CD14-positive monocyte (primary cell): ENCODE results near the gene PCP4. TPM values are rescaled to one million over a fixed set of nuclear protein-coding genes. Genes with fewer than 3 reads are reported as not detected.

Experiments
- DNase-seq, 3 donors: peaks; one replicate each; pipeline ENCODE4 v3.0.0-alpha.2; 2011 to 2022
- H2AFZ ChIP-seq: 2 replicates; pipeline ENCODE4 v1.6.0; 2012; ENCODE audit warnings: mild to moderate bottlenecking, low read depth, low read length, inconsistent platforms; ENCODE audit not compliant: insufficient read depth, poor library complexity, severe bottlenecking
- H3K27ac ChIP-seq, 2 donors: 1 replicate in 1 of 2; 2 replicates in 1 of 2; pipeline ENCODE4 v1.5.1; 2012 to 2013; ENCODE audit warnings: low read length in 2 of 2, control low read depth in 1 of 2, inconsistent platforms in 1 of 2, low read depth in 1 of 2, mild to moderate bottlenecking in 1 of 2
- H3K27me3 ChIP-seq, 2 donors: one replicate each; pipeline versions ENCODE4 v1.6.0 to v1.6.1; 2011 to 2013; ENCODE audit warnings: low read length in 2 of 2; ENCODE audit not compliant: control insufficient read depth in 2 of 2, insufficient read depth in 2 of 2
- H3K36me3 ChIP-seq, 2 donors: replicated peaks in 1 of 2; 1 replicate in 1 of 2; 2 replicates in 1 of 2; pipeline versions ENCODE4 v1.5.1 to v1.6.1; 2012 to 2013; ENCODE audit warnings: low read length in 2 of 2, control low read depth in 1 of 2, inconsistent platforms in 1 of 2, mild to moderate bottlenecking in 1 of 2; ENCODE audit not compliant: insufficient read depth in 2 of 2, control insufficient read depth in 1 of 2
- H3K4me1 ChIP-seq, 2 donors: 1 replicate in 1 of 2; 2 replicates in 1 of 2; pipeline versions ENCODE4 v1.5.1 to v1.6.1; 2012 to 2013; ENCODE audit warnings: low read length in 2 of 2, control low read depth in 1 of 2, inconsistent platforms in 1 of 2, mild to moderate bottlenecking in 1 of 2, moderate library complexity in 1 of 2; ENCODE audit not compliant: insufficient read depth in 2 of 2, control insufficient read depth in 1 of 2
- H3K4me2 ChIP-seq: replicated peaks from 2 replicates; pipeline ENCODE3; 2012; ENCODE audit warnings: low read length, moderate library complexity, mild to moderate bottlenecking; ENCODE audit not compliant: poor library complexity, severe bottlenecking; ENCODE audit errors: extremely low read depth
- H3K4me3 ChIP-seq, 3 experiments: fragments of 200-600 bp in 1 of 3; sonication (generic) in 1 of 3; replicated peaks in 1 of 3; 1 replicate in 2 of 3; 2 replicates in 1 of 3; pipeline ENCODE4 v1.5.1; 2011 to 2013; ENCODE audit warnings: low read length in 3 of 3, mild to moderate bottlenecking in 3 of 3, control low read depth in 2 of 3, low read depth in 2 of 3, inconsistent platforms in 1 of 3, moderate library complexity in 1 of 3
- H3K79me2 ChIP-seq: 2 replicates; pipeline ENCODE4 v1.6.0; 2012; ENCODE audit warnings: mild to moderate bottlenecking, control low read depth, inconsistent platforms, low read length, moderate library complexity; ENCODE audit not compliant: insufficient read depth
- H3K9ac ChIP-seq: 2 replicates; pipeline ENCODE4 v1.6.0; 2017; ENCODE audit warnings: low read length, mild to moderate bottlenecking; ENCODE audit not compliant: insufficient read depth, poor library complexity, severe bottlenecking
- H3K9me3 ChIP-seq, 2 donors: replicated peaks in 1 of 2; 1 replicate in 1 of 2; 2 replicates in 1 of 2; pipeline versions ENCODE4 v1.5.1 to v1.6.1; 2012 to 2013; ENCODE audit warnings: low read length in 2 of 2, control low read depth in 1 of 2; ENCODE audit not compliant: control insufficient read depth in 1 of 2, insufficient read depth in 1 of 2
- H4K20me1 ChIP-seq: 2 replicates; pipeline ENCODE4 v1.6.0; 2012; ENCODE audit warnings: mild to moderate bottlenecking, low read length, control low read depth, moderate library complexity; ENCODE audit not compliant: insufficient read depth
- H3K27ac Mint-ChIP-seq, 7 donors: one replicate each; pipeline ENCODE4 v1.8.0; 2020; ENCODE audit warnings: mild to moderate bottlenecking in 7 of 7, mixed read lengths in 7 of 7, moderate library complexity in 6 of 7, inconsistent platforms in 2 of 7
- H3K27me3 Mint-ChIP-seq, 3 donors: one replicate each; pipeline ENCODE4 v1.8.0; 2021 to 2022; ENCODE audit warnings: low read depth in 3 of 3, mild to moderate bottlenecking in 3 of 3, mixed read lengths in 3 of 3, moderate library complexity in 3 of 3, inconsistent platforms in 1 of 3
- H3K36me3 Mint-ChIP-seq, 2 donors: one replicate each; pipeline ENCODE4 v1.8.0; 2020; ENCODE audit warnings: mixed read lengths in 2 of 2, inconsistent platforms in 1 of 2, mild to moderate bottlenecking in 1 of 2
- H3K4me1 Mint-ChIP-seq: one replicate; pipeline ENCODE4 v1.8.0; 2020; ENCODE audit warnings: mild to moderate bottlenecking, mixed read lengths
- H3K4me3 Mint-ChIP-seq, 2 donors: one replicate each; pipeline ENCODE4 v1.8.0; 2020; ENCODE audit warnings: mild to moderate bottlenecking in 2 of 2, mixed read lengths in 2 of 2, moderate library complexity in 1 of 2
- H3K9me3 Mint-ChIP-seq, 7 donors: one replicate each; pipeline ENCODE4 v1.8.0; 2020 to 2022; ENCODE audit warnings: mixed read lengths in 7 of 7, mild to moderate bottlenecking in 6 of 7, moderate library complexity in 6 of 7, inconsistent platforms in 2 of 7
- CTCF ChIP-seq: fragments of 200-600 bp; IDR thresholded peaks from one replicate; pipeline ENCODE4 v1.8.0; 2022; ENCODE audit warnings: antibody characterized with exemption, mild to moderate bottlenecking
- WGBS: methylation state at CpG from one replicate; pipeline ENCODE4 v1.1.5; 2013; ENCODE audit warnings: missing lambda C conversion rate; ENCODE audit not compliant: insufficient coverage; 5-methylcytosine and 5-hydroxymethylcytosine counted together
- intact Hi-C, 2 donors: fragments of 100-400 bp; cut with micrococcal nuclease; formaldehyde crosslinking; loops; one replicate each; pipeline versions ENCODE4 v1.15.0 to v1.15.1; 2023
- polyA plus RNA-seq, 3 donors: library from polyadenylated mRNA; depleted of rRNA in 1 of 3; unstranded in 2 of 3; stranded (reverse) in 1 of 3; fragments of 300-500 nt in 2 of 3; fragments of >200 nt in 1 of 3; fragmentation: Illumina TruSeq in 2 of 3; gene quantifications; 1 replicate in 2 of 3; 2 replicates in 1 of 3; pipeline ENCODE4 v1.2.3, GENCODE V29; 2012 to 2021

Gene PCP4
- polyA plus RNA-seq, 3 donors: not detected

DNA sequence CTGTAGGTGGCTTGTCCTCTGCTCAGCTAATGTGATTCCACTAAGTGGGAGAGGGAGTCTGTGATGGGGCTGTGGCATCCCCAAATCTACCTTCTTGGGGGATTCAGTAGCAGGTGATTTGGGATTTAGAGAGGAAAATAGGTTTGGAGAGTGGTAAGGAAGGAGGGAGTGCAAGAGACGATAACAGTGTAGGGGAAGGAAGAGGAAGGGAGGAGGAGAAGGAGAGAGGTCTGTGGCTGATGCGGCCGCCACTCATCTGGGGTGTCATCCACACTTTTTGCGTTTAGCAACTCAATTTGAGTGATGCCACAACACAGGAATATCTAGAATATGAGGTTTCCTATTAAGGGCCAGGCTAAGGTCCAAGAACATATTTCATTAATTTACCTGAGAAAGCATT lies 23.8 kb upstream of the PCP4 start:
- Histone ChIP-seq H4K20me1 (no peaks in the 10 kb centered on the region), H3K27me3 (no peaks in the 10 kb centered on the region), H3K4me3 (no peak overlapping the region), H3K27ac (no peak overlapping the region), H3K9me3 (no peaks in the 10 kb centered on the region), H3K36me3 (no peaks in the 10 kb centered on the region), H3K4me1 (no peaks in the 10 kb centered on the region), H3K9ac (no peak overlapping the region), H3K79me2 (no peaks in the 10 kb centered on the region), H3K4me2 (no peak overlapping the region), H2AFZ (no peak overlapping the region)
- WGBS: 75% methylated on average over 4 of the region's 4 CpGs
- Mint-ChIP-seq H3K9me3 (peaks cover 0 to 8% (median 3%) of the 10 kb centered on the region in 7 donors), H3K27me3 (peaks cover 2 to 3% (median 2%) of the 10 kb centered on the region in 3 donors), H3K27ac (no peak overlapping the region), H3K4me1 (no peaks in the 10 kb centered on the region), H3K4me3 (no peak overlapping the region), H3K36me3 (no peaks in the 10 kb centered on the region)
- no peak for DNase-seq
- intact Hi-C loops: no loop called here
- TF ChIP-seq CTCF: no peak

DNA sequence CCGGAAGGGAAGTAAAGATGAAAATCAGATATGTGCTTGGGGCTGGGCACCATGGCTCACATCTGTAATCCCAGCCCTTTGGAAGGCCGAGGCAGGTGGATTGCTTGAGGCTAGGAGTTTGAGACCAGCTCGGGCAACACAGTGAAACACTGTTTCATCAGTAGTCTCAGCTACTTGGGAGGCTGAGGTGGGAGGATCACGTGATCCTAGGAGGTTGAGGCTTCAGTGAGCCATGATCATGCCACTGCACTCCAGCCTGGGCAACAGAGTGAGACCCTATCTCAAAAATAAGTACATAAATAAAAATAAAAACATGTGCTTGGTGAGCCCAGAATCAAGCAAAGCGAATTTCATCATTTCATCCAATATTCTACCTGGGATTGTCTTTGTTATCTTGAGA lies 23.3 kb upstream of the PCP4 start:
- H3K4me1 Mint-ChIP-seq: no peaks in the 10 kb centered on the region
- WGBS: 90% methylated on average over 3 of the region's 5 CpGs

More for the DNA sequence above, 23.3 kb upstream of the PCP4 start:
- no peak overlapping the region for H3K27ac Mint-ChIP-seq
- intact Hi-C loops: no loop called here
- H3K27me3 ChIP-seq: no peaks in the 10 kb centered on the region
- DNase-seq: no peak
- no peak overlapping the region for H3K4me2 ChIP-seq
- no peaks in the 10 kb centered on the region for H3K79me2 ChIP-seq
- H3K4me3 Mint-ChIP-seq: no peak overlapping the region
- H4K20me1 ChIP-seq: no peaks in the 10 kb centered on the region
- peaks cover 2 to 3% (median 2%) of the 10 kb centered on the region in 3 donors for H3K27me3 Mint-ChIP-seq
- peaks cover 0 to 8% (median 3%) of the 10 kb centered on the region in 7 donors for H3K9me3 Mint-ChIP-seq
- no peak overlapping the region for H3K9ac ChIP-seq
- H3K36me3 Mint-ChIP-seq: no peaks in the 10 kb centered on the region
- H3K36me3 ChIP-seq: no peaks in the 10 kb centered on the region
- H3K27ac ChIP-seq: no peak overlapping the region
- H3K4me1 ChIP-seq: no peaks in the 10 kb centered on the region
- TF ChIP-seq CTCF: no peak
- H2AFZ ChIP-seq: no peak overlapping the region
- no peak overlapping the region for H3K4me3 ChIP-seq
- no peaks in the 10 kb centered on the region for H3K9me3 ChIP-seq
